ENCODE measurements around the gene ZNF473. TPM values are rescaled to one million over a fixed set of nuclear protein-coding genes. Genes with fewer than 3 reads are reported as not detected.
A peak's percentile ranks its signal among the peaks of the same experiment; 100 is the strongest.

The ZNF473 gene
- total and polyA plus RNA-seq, 2 experiments from 2014 or later = 3.3 to 18.9 TPM

DNA sequence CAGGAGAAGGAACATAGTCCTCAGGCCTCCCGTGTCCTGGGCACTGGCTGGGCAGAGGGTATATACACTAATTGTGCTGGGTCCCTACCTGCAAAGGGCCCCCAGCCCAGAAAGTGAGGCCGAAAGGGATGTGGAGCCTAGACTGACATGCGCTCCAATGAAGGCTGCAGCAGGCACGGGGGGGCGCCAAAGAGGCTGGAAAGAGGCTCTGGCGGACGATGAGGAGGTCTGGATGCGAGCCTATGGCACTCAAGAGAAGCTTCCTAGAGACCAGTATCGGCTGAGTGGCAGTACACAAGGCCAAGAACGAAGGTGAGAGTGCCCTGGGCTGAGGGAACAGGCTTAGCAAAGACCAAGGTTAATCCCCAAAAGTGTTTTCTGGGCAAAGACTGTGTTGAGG is 17.3 kb upstream of the ZNF473 start:
- DNase-seq (ENCODE audit: low spot score) (peak; percentile 90), ATAC-seq (peak; percentile 98)
- Histone ChIP-seq H3K36me3 (ENCODE audit: insufficient read depth) (no peaks in the 10 kb centered on the region), H3K27me3 (ENCODE audit: insufficient read depth) (no peaks in the 10 kb centered on the region), H3K4me2 (no peak overlapping the region), H3K9me2 (ENCODE audit: insufficient read depth) (no peaks in the 10 kb centered on the region), H3K4me3 (no peak overlapping the region), H3K79me2 (replicated peaks; ENCODE audit: insufficient read depth) (no peaks in the 10 kb centered on the region), H4K20me1 (replicated peaks; ENCODE audit: insufficient read depth) (peaks cover 8% of the 10 kb centered on the region; the same call in 1 of the 2 replicates), H3K4me1 (ENCODE audit: insufficient read depth) (no peaks in the 10 kb centered on the region), H3F3A (replicated peaks; ENCODE audit: low read depth) (no peaks in the 10 kb centered on the region), H2AFZ (no peak overlapping the region), H3K27ac (ENCODE audit: low read depth) (no peak overlapping the region)
- Mint-ChIP-seq H3K4me1 (no peaks in the 10 kb centered on the region), H3K27ac (no peak overlapping the region), H3K36me3 (ENCODE audit: low read depth) (peaks cover 9% of the 10 kb centered on the region), H3K4me3 (no peak overlapping the region), H3K27me3 (ENCODE audit: insufficient read depth, low read depth, poor library complexity) (peaks cover 6% of the 10 kb centered on the region), H3K9me3 (peaks cover 2% of the 10 kb centered on the region; the same call in 2 of the 3 replicates)
- TF ChIP-seq, protein P1, sequence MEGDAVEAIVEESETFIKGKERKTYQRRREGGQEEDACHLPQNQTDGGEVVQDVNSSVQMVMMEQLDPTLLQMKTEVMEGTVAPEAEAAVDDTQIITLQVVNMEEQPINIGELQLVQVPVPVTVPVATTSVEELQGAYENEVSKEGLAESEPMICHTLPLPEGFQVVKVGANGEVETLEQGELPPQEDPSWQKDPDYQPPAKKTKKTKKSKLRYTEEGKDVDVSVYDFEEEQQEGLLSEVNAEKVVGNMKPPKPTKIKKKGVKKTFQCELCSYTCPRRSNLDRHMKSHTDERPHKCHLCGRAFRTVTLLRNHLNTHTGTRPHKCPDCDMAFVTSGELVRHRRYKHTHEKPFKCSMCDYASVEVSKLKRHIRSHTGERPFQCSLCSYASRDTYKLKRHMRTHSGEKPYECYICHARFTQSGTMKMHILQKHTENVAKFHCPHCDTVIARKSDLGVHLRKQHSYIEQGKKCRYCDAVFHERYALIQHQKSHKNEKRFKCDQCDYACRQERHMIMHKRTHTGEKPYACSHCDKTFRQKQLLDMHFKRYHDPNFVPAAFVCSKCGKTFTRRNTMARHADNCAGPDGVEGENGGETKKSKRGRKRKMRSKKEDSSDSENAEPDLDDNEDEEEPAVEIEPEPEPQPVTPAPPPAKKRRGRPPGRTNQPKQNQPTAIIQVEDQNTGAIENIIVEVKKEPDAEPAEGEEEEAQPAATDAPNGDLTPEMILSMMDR (conservative IDR thresholded peaks at IDR 0.05; ENCODE audit: low read depth in 2 of 2) = peak; percentile 73 to 87
- TF ChIP-seq, protein P2, sequence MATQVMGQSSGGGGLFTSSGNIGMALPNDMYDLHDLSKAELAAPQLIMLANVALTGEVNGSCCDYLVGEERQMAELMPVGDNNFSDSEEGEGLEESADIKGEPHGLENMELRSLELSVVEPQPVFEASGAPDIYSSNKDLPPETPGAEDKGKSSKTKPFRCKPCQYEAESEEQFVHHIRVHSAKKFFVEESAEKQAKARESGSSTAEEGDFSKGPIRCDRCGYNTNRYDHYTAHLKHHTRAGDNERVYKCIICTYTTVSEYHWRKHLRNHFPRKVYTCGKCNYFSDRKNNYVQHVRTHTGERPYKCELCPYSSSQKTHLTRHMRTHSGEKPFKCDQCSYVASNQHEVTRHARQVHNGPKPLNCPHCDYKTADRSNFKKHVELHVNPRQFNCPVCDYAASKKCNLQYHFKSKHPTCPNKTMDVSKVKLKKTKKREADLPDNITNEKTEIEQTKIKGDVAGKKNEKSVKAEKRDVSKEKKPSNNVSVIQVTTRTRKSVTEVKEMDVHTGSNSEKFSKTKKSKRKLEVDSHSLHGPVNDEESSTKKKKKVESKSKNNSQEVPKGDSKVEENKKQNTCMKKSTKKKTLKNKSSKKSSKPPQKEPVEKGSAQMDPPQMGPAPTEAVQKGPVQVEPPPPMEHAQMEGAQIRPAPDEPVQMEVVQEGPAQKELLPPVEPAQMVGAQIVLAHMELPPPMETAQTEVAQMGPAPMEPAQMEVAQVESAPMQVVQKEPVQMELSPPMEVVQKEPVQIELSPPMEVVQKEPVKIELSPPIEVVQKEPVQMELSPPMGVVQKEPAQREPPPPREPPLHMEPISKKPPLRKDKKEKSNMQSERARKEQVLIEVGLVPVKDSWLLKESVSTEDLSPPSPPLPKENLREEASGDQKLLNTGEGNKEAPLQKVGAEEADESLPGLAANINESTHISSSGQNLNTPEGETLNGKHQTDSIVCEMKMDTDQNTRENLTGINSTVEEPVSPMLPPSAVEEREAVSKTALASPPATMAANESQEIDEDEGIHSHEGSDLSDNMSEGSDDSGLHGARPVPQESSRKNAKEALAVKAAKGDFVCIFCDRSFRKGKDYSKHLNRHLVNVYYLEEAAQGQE (IDR thresholded peaks at IDR 0.05; ENCODE audit: unreplicated experiment) = no peak

DNA sequence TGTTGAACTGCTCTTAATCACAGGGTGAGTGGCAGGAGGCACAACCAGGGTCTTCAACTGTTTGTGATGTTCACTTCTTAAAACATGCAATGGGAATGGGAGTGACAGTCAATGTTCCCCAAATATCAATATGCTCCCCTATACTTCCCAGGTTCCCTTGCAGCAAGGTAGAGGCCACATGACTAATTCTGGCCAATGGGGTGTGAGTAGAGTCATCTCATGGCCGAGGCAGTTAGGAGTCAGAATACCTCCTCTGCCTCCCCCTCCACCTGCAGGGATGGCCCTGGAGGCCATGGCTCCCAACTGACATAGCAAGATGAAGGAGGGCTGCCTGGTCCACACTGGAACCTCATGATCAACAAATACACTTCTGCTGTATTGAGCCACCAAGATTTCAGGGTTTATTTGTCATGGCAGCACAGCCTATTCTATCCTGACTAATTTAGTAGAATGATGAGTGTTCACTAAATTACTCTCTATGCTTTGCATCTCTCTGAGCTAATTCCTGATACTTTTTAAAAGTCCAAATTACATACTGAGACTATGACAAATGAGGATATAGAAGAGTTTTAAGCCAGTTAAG is 9.5 kb upstream of the ZNF473 start:
- Histone ChIP-seq H3K79me2 (replicated peaks; ENCODE audit: insufficient read depth) (no peaks in the 10 kb centered on the region), H3K36me3 (ENCODE audit: insufficient read depth) (peaks cover 5% of the 10 kb centered on the region; the same call in 1 of the 2 replicates), H3K27ac (ENCODE audit: low read depth) (no peak overlapping the region), H3F3A (replicated peaks; ENCODE audit: low read depth) (no peaks in the 10 kb centered on the region), H3K4me2 (no peak overlapping the region), H4K20me1 (replicated peaks; ENCODE audit: insufficient read depth) (peaks cover 5% of the 10 kb centered on the region), H3K27me3 (ENCODE audit: insufficient read depth) (no peaks in the 10 kb centered on the region), H2AFZ (no peak overlapping the region), H3K4me3 (no peak overlapping the region), H3K4me1 (ENCODE audit: insufficient read depth) (no peaks in the 10 kb centered on the region), H3K9me2 (ENCODE audit: insufficient read depth) (no peaks in the 10 kb centered on the region)
- H3K4me3 Mint-ChIP-seq = no peak overlapping the region
- TF ChIP-seq POLR2AphosphoS5 (IDR thresholded peaks at IDR 0.05; ENCODE audit: low read depth) (no peak), CREB1 (CRISPR knock-in tag; IDR thresholded peaks at IDR 0.05; ENCODE audit: low read depth) (no peak)
- ATAC-seq (no peak), DNase-seq (ENCODE audit: low spot score) (no peak)
- no peak overlapping the region for H3K27ac Mint-ChIP-seq
- H3K27me3 Mint-ChIP-seq (ENCODE audit: insufficient read depth, low read depth, poor library complexity) = peaks cover 10% of the 10 kb centered on the region
- H3K9me3 Mint-ChIP-seq = no peaks in the 10 kb centered on the region
- no peaks in the 10 kb centered on the region for H3K4me1 Mint-ChIP-seq
- peaks cover 35% of the 10 kb centered on the region for H3K36me3 Mint-ChIP-seq (ENCODE audit: low read depth)
